HepG2 (cell line): ENCODE data around the gene CAP2. TPM values are rescaled to one million over a fixed set of nuclear protein-coding genes. Genes with fewer than 3 reads are reported as not detected.

Experiments used
- EED ChIP-seq: sonication (generic); formaldehyde crosslinking; IDR thresholded peaks from 2 replicates; pipeline ENCODE4 v1.5.0; 2020; ENCODE audit warnings: mild to moderate bottlenecking, missing genetic modification reagents
- FOSL1 ChIP-seq: sonication (generic); formaldehyde crosslinking; IDR thresholded peaks from 2 replicates; pipeline ENCODE4 v1.9.0; 2021; ENCODE audit warnings: missing genetic modification reagents, borderline replicate concordance
- FOXC1 ChIP-seq: sonication (generic); formaldehyde crosslinking; IDR thresholded peaks from 2 replicates; pipeline ENCODE4 v1.8.0; 2022; ENCODE audit warnings: mild to moderate bottlenecking, missing genetic modification reagents, borderline replicate concordance
- HNF4A ChIP-seq: sonication (generic); formaldehyde crosslinking; IDR thresholded peaks from 2 replicates; pipeline ENCODE4 v1.4.0; 2020; ENCODE audit warnings: missing genetic modification reagents
- IKZF4 ChIP-seq: sonication (generic); formaldehyde crosslinking; IDR thresholded peaks from 2 replicates; pipeline ENCODE4 v1.5.1; 2020; ENCODE audit warnings: borderline replicate concordance, mild to moderate bottlenecking, low read depth, missing genetic modification reagents; ENCODE audit errors: not compliant biosample characterization
- MAFG ChIP-seq: sonication (generic); formaldehyde crosslinking; IDR thresholded peaks from 2 replicates; pipeline ENCODE4 v1.5.1; 2020; ENCODE audit warnings: mild to moderate bottlenecking, missing genetic modification reagents
- SMAD3 ChIP-seq: sonication (generic); formaldehyde crosslinking; IDR thresholded peaks from 2 replicates; pipeline ENCODE4 v1.4.0; 2020; ENCODE audit warnings: missing genetic modification reagents
- SMYD3 ChIP-seq: sonication (generic); formaldehyde crosslinking; IDR thresholded peaks from 2 replicates; pipeline ENCODE4 v1.8.1; 2023; ENCODE audit warnings: mild to moderate bottlenecking, missing genetic modification reagents
- SNAPC2 ChIP-seq: sonication (generic); formaldehyde crosslinking; IDR thresholded peaks from 2 replicates; pipeline ENCODE4 v1.8.1; 2022; ENCODE audit warnings: mild to moderate bottlenecking, missing genetic modification reagents
- TEAD2 ChIP-seq: sonication (generic); formaldehyde crosslinking; IDR thresholded peaks from 2 replicates; pipeline ENCODE4 v1.9.0; 2021; ENCODE audit warnings: missing genetic modification reagents
- TERF1 ChIP-seq: sonication (generic); formaldehyde crosslinking; IDR thresholded peaks from 2 replicates; pipeline ENCODE4 v1.8.0; 2022; ENCODE audit warnings: mild to moderate bottlenecking, missing genetic modification reagents, moderate library complexity
- ZBTB7B ChIP-seq: sonication (generic); formaldehyde crosslinking; IDR thresholded peaks from 2 replicates; pipeline ENCODE4 v1.4.0; 2020; ENCODE audit warnings: missing genetic modification reagents
- ZFAT ChIP-seq: sonication (generic); formaldehyde crosslinking; conservative IDR thresholded peaks from 2 replicates; pipeline ENCODE4 v1.8.1; 2023; ENCODE audit warnings: missing genetic modification reagents, inconsistent platforms
- ZFY ChIP-seq: sonication (generic); formaldehyde crosslinking; IDR thresholded peaks from 2 replicates; pipeline ENCODE4 v1.4.0; 2020; ENCODE audit warnings: missing genetic modification reagents
- ZNF468 ChIP-seq: sonication (generic); formaldehyde crosslinking; IDR thresholded peaks from 2 replicates; pipeline ENCODE4 v1.8.0; 2022; ENCODE audit warnings: mild to moderate bottlenecking, moderate library complexity, missing genetic modification reagents
- ZNF484 ChIP-seq: sonication (generic); formaldehyde crosslinking; IDR thresholded peaks from 2 replicates; pipeline ENCODE4 v1.5.1; 2020; ENCODE audit warnings: mild to moderate bottlenecking, low read depth, missing genetic modification reagents, borderline replicate concordance
- ZNF547 ChIP-seq: sonication (generic); formaldehyde crosslinking; IDR thresholded peaks from 2 replicates; pipeline ENCODE4 v1.5.1; 2020; ENCODE audit warnings: mild to moderate bottlenecking, missing genetic modification reagents
- ZNF580 ChIP-seq: IDR thresholded peaks from 2 replicates; pipeline ENCODE4 v1.6.1; 2016; ENCODE audit warnings: low read depth, borderline replicate concordance
- ZNF687 ChIP-seq: sonication (generic); formaldehyde crosslinking; IDR thresholded peaks from 2 replicates; pipeline ENCODE4 v1.5.1; 2020; ENCODE audit warnings: mild to moderate bottlenecking, missing genetic modification reagents, moderate library complexity
- ZNF761 ChIP-seq: sonication (generic); formaldehyde crosslinking; conservative IDR thresholded peaks from 2 replicates; pipeline ENCODE4 v1.4.0; 2020; ENCODE audit warnings: mild to moderate bottlenecking, missing genetic modification reagents
- ZNF776 ChIP-seq: sonication (generic); formaldehyde crosslinking; IDR thresholded peaks from 2 replicates; pipeline ENCODE4 v1.4.0; 2020; ENCODE audit warnings: mild to moderate bottlenecking, missing genetic modification reagents
- ZNF782 ChIP-seq: sonication (generic); formaldehyde crosslinking; IDR thresholded peaks from 2 replicates; pipeline ENCODE4 v1.4.0; 2020; ENCODE audit warnings: missing genetic modification reagents, mild to moderate bottlenecking, borderline replicate concordance
- ZNF883 ChIP-seq: sonication (generic); formaldehyde crosslinking; IDR thresholded peaks from 2 replicates; pipeline ENCODE4 v1.5.1; 2020; ENCODE audit warnings: mild to moderate bottlenecking, missing genetic modification reagents; ENCODE audit errors: not compliant biosample characterization
- ZNF891 ChIP-seq: sonication (generic); formaldehyde crosslinking; IDR thresholded peaks from 2 replicates; pipeline ENCODE4 v1.5.0; 2020; ENCODE audit warnings: mild to moderate bottlenecking, missing genetic modification reagents
- polyA plus RNA-seq, 8 experiments: library from polyadenylated mRNA; depleted of rRNA in 3 of 8; stranded (reverse) in 7 of 8; unstranded in 1 of 8; fragments of >200 nt; fragmentation: Illumina TruSeq in 4 of 8; extraction: Trizol in 4 of 8; gene quantifications; 2 replicates each; pipeline versions ENCODE4 v1.2.1 to v1.2.3, GENCODE V29; 2011 to 2016; ENCODE audit warnings: low read depth in 4 of 8, missing spikeins in 1 of 8, mixed read lengths in 1 of 8; ENCODE audit not compliant: insufficient read depth in 1 of 8
- total RNA-seq, 5 experiments: library from RNA; depleted of rRNA; stranded (reverse); fragments of >200 nt; fragmentation: Illumina TruSeq; extraction: Trizol; gene quantifications; 2 replicates each; pipeline ENCODE4 v1.2.3, GENCODE V29; 2016; ENCODE audit warnings: low read depth in 1 of 5

CAP2 gene
- total and polyA plus RNA-seq, 2 of the 13 experiments (the other 11 are each of a cell fraction or from before 2014, with no cell fraction given) = 7.9 to 53.1 TPM

GRCh38 chr6:17600527-17601385 lies 207.4 kb downstream of the CAP2 start (continued):
- TF ChIP-seq ZNF580 = peak; percentile 76; the same call in 1 of the 2 replicates
- TF ChIP-seq EED = no peak; the same call in 1 of the 2 replicates
- TF ChIP-seq ZNF484 (CRISPR knock-in tag) = no peak
- 0 out of 2 replicates have a peak, but pooled peaks have one; percentile 34 for TF ChIP-seq ZFAT (CRISPR knock-in tag)
- TF ChIP-seq ZBTB7B (CRISPR knock-in tag) = peak; percentile 58; the same call in 1 of the 2 replicates
- 0 out of 2 replicates have a peak, but pooled peaks have one; percentile 48 for TF ChIP-seq SMAD3
- TF ChIP-seq ZNF782 (CRISPR knock-in tag) = 0 out of 2 replicates have a peak, but pooled peaks have one; percentile 23
- TF ChIP-seq TEAD2 = peak; percentile 60; the same call in 1 of the 2 replicates
- peak; percentile 93 for TF ChIP-seq ZFY (CRISPR knock-in tag)
- peak; percentile 83 for TF ChIP-seq TERF1 (CRISPR knock-in tag)
- TF ChIP-seq ZNF891 = no peak; the same call in 1 of the 2 replicates
- TF ChIP-seq MAFG (CRISPR knock-in tag) = peak; percentile 41; the same call in 1 of the 2 replicates
- 0 out of 2 replicates have a peak, but pooled peaks have one; percentile 11 for TF ChIP-seq SMYD3
- TF ChIP-seq IKZF4 (CRISPR knock-in tag) = no peak
- TF ChIP-seq ZNF547 (CRISPR knock-in tag) = peak; percentile 36
- TF ChIP-seq FOSL1 (CRISPR knock-in tag) = no peak
- peak; percentile 26; the same call in 1 of the 2 replicates for TF ChIP-seq SNAPC2 (CRISPR knock-in tag)
- TF ChIP-seq ZNF687 = peak; percentile 89
- no peak; the same call in 1 of the 2 replicates for TF ChIP-seq ZNF761 (CRISPR knock-in tag)
- peak; percentile 60; the same call in 1 of the 2 replicates for TF ChIP-seq ZNF776 (CRISPR knock-in tag)
- TF ChIP-seq ZNF883 (CRISPR knock-in tag) = peak; percentile 78
- TF ChIP-seq HNF4A (CRISPR knock-in tag) = peak; percentile 2; the same call in 1 of the 2 replicates
- peak; percentile 77; the same call in 1 of the 2 replicates for TF ChIP-seq ZNF468 (CRISPR knock-in tag)
- 0 out of 2 replicates have a peak, but pooled peaks have one; percentile 64 for TF ChIP-seq FOXC1 (CRISPR knock-in tag)
